Measurements from ENCODE around the gene IFIH1. TPM values are rescaled to one million over a fixed set of nuclear protein-coding genes. Genes with fewer than 3 reads are reported as not detected.

The IFIH1 gene
- 0.60 TPM for polyA plus RNA-seq (2013, experiment 1 of 2)
- polyA plus RNA-seq (2013, experiment 2 of 2): 1.4 TPM

DNA sequence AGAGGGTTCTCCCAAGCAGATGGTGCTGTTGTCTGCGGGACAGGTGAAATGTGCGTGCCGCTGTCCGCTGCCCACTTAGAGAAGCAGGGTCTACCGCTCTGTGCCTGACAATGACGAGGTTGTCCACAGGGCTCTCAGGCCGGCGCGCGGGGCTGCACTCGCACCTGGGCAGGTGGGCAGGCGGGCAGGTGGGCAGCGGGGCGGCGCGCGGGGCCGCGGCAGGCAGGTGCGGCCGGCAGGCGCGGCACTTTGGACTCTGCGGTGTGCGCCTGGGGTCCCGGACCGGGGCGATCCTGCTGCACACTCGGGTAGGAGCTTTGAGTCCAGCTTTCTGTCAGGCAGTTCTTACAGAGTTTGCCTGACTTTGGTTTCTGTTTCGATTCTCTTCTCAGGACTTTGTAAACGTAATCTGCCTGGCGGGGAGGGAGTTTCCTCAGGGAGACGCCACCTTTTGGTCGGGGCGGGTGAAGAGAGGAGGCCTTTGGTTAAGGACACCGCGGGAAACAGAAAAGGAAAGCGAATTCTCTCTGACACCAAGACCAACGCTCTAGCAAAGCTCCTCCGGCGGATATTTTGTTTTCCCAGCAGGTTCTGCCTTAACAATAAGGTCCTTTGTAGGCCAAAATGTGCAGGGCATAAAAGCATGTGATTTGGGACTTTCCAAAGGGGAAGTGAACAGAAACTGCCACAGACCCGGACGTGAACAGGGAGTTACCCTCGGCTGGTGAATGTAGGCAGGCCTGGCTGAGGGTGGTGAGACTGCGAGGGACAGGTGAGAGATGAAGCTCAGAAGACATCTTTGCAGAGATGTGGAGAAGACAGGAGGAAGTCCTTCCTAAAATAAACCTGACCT, at the start of gene IFIH1:
TSS of gene IFIH1 (minus strand) at position 357 of the 853 bp plus-strand sequence. CDS start 377 bp downstream, outside the sequence.
- H3K27ac ChIP-seq (ENCODE audit: low read depth, low read length): no peak within 1 kb of the TSS
- peaks cover 14% of the 10 kb centered on the region; the same call in 1 of the 2 replicates for H3K4me1 ChIP-seq (ENCODE audit: insufficient read depth, low read length)
- peaks cover 29% of the 10 kb centered on the region for H3K27me3 ChIP-seq (ENCODE audit: insufficient read depth, low read length)
- H3K36me3 ChIP-seq (ENCODE audit: insufficient read depth, low read length): no peaks in the 10 kb centered on the region
- peak within 1 kb of the TSS; percentile 68 for H3K4me3 ChIP-seq (ENCODE audit: low read length)
- H3K9me3 ChIP-seq (ENCODE audit: insufficient read depth, low read depth, low read length): no peaks in the 10 kb centered on the region
- WGBS: 5% methylated on average over 45 of the region's 45 CpGs
- peak within 1 kb of the TSS; percentile 56 for H3K9ac ChIP-seq (ENCODE audit: low read depth, low read length)

DNA sequence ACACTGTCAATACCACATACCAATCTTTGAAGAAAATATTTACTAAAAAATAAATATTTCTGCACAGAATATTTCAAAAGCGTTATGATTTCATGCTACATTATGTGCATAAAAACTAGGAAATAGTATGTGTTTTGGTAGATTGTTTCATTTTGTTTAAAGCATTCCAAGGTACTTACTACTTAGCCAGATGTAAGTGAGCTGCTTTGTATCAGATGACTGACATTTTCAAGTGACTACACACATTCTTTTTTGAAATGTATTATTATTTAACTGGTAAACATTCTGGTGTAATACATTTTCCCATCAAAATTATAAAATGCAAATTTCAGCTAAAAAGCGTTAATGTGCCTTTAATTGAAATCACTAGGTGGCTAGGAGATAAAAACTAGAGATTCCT, 46.9 kb upstream of the IFIH1 start:
- H3K27ac ChIP-seq (ENCODE audit: low read depth, low read length): no peak overlapping the region
- no peaks in the 10 kb centered on the region for H3K4me1 ChIP-seq (ENCODE audit: insufficient read depth, low read length)
- WGBS: 100% methylated on average over 1 of the region's 2 CpGs
- H3K9ac ChIP-seq (ENCODE audit: low read depth, low read length): no peak overlapping the region
- H3K9me3 ChIP-seq (ENCODE audit: insufficient read depth, low read depth, low read length): no peaks in the 10 kb centered on the region
- H3K36me3 ChIP-seq (ENCODE audit: insufficient read depth, low read length): peaks cover 6% of the 10 kb centered on the region; the same call in 1 of the 2 replicates
- no peaks in the 10 kb centered on the region for H3K27me3 ChIP-seq (ENCODE audit: insufficient read depth, low read length)
- no peak overlapping the region for H3K4me3 ChIP-seq (ENCODE audit: low read length)

DNA sequence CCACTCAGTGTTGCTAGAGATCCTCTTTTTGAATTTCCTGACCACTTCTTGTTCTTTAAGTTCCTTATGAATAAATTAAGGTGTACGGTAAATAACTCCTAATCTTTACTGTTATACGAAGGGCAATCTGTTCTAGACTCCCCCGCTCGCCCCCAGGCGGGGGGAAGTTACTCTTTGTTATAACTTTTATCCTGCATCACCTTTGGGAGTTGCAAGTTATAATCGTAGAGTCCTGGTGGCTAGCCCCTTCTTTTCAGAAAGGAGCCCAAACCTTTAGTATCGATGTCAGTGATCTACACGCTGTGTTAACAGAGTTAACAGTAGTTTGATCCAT, 26.1 kb upstream of the IFIH1 start:
- H3K9ac ChIP-seq (ENCODE audit: low read depth, low read length): peak overlapping the region; percentile 79

DNA sequence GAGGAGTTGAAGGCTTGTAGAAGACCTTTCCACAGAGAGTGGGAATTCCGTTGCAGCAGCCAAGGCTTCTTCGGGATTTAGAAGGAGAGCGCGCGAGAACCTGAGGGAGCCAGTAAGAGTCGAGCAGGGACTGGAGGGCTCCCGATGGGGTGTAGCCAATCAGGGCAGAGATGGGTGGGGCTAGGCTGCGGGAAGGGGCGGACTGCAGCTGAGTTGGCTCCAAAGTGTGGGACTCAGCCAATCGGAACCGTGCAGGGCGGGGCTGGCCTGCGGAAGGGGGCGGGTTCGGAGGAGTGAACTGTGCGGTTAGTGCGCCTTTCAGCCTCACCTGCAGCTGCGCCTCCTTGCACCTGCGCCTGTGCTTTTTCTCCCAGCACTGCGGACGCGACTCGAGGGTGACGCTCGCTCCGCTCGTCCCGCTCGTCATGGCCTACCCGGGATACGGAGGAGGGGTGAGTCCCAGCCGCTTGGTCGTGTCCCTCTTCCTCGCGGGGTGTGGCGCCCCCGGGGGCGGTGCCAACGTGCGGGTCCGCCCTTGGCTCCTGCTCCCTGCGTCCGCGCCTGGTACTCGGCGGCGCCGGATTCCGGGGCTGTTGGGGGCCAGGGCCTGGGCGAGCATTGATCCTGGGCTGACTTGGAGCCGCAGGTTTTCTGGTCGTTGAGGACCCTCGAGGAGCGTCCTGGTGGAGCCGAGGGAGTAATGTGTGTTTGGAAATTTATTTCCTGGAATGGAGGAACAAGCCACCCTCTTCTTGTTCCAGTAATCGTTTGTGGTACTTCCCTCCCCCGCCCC, 25.5 kb upstream of the IFIH1 start, which contains the start of gene GCA:
TSS of gene GCA (plus strand) at position 309 of the 793 bp plus-strand sequence. CDS start at position 426, 117 bp downstream.
- WGBS: under 1% methylated on average over 57 of the region's 57 CpGs
- H3K4me3 ChIP-seq (ENCODE audit: low read length): peak within 1 kb of the TSS; percentile 83
- peaks cover 12% of the 10 kb centered on the region; the same call in 1 of the 2 replicates for H3K27me3 ChIP-seq (ENCODE audit: insufficient read depth, low read length)
- no peaks in the 10 kb centered on the region for H3K9me3 ChIP-seq (ENCODE audit: insufficient read depth, low read depth, low read length)
- peaks cover 7% of the 10 kb centered on the region; the same call in 1 of the 2 replicates for H3K4me1 ChIP-seq (ENCODE audit: insufficient read depth, low read length)
- peak within 1 kb of the TSS; percentile 79 for H3K9ac ChIP-seq (ENCODE audit: low read depth, low read length)
- peak within 1 kb of the TSS; percentile 31; the same call in 1 of the 2 replicates for H3K27ac ChIP-seq (ENCODE audit: low read depth, low read length)
- H3K36me3 ChIP-seq (ENCODE audit: insufficient read depth, low read length): no peaks in the 10 kb centered on the region

More for the DNA sequence above, 26.1 kb upstream of the IFIH1 start:
- Histone ChIP-seq H3K27ac (ENCODE audit: low read depth, low read length) (peak overlapping the region; percentile 31; the same call in 1 of the 2 replicates), H3K9me3 (ENCODE audit: insufficient read depth, low read depth, low read length) (no peaks in the 10 kb centered on the region), H3K4me1 (ENCODE audit: insufficient read depth, low read length) (peaks cover 7% of the 10 kb centered on the region; the same call in 1 of the 2 replicates), H3K36me3 (ENCODE audit: insufficient read depth, low read length) (no peaks in the 10 kb centered on the region), H3K4me3 (ENCODE audit: low read length) (peak overlapping the region; percentile 83), H3K27me3 (ENCODE audit: insufficient read depth, low read length) (peaks cover 12% of the 10 kb centered on the region; the same call in 1 of the 2 replicates)
- WGBS: 18% methylated on average over 7 of the region's 8 CpGs

DNA sequence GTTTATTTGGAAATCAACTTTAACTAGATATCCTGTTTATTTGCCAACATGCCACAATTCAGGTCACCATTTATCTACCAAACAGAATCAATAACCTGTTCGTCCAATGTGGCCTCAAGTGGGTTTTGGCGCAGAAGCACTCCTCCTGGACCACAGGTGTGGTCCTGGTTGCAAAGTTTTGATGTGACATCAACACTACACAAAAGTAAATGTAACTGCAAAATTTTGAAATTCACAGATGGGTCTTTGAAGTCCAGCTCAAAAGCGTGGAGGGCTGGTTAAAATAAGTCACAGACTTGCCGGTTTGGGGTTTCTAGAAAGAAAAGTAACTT, 25.0 kb upstream of the IFIH1 start:
- Histone ChIP-seq H3K4me3 (ENCODE audit: low read length) (peak overlapping the region; percentile 83), H3K9ac (ENCODE audit: low read depth, low read length) (peak overlapping the region; percentile 56; the same call in 1 of the 2 replicates)
- WGBS: 57% methylated on average over 4 of the region's 4 CpGs

DNA sequence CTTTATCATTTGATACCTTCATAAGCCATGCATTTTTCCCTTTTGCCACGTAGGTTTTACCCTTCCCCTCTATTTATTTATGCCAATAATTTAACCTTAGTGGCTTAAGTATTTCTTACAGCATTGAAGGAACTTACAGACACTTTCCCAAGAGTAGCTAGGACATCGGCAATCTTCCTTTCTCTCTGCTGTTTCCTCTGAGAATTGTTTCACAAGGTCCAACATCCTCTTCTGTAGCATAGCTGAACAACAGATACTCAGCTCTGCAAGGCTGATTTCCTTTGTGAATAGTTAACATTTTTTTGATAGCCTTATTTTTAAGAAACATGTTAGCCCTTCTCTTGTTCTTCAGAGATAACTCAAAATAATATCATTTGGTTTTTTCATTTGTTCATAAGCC, 24.4 kb upstream of the IFIH1 start:
- no peaks in the 10 kb centered on the region for H3K36me3 ChIP-seq (ENCODE audit: insufficient read depth, low read length)
- peaks cover 12% of the 10 kb centered on the region; the same call in 1 of the 2 replicates for H3K27me3 ChIP-seq (ENCODE audit: insufficient read depth, low read length)
- peaks cover 7% of the 10 kb centered on the region; the same call in 1 of the 2 replicates for H3K4me1 ChIP-seq (ENCODE audit: insufficient read depth, low read length)
- H3K9ac ChIP-seq (ENCODE audit: low read depth, low read length): no peak overlapping the region
- no peak overlapping the region for H3K27ac ChIP-seq (ENCODE audit: low read depth, low read length)
- 97% methylated on average over 2 of the region's 2 CpGs for WGBS
- no peaks in the 10 kb centered on the region for H3K9me3 ChIP-seq (ENCODE audit: insufficient read depth, low read depth, low read length)
- no peak overlapping the region for H3K4me3 ChIP-seq (ENCODE audit: low read length)

More for the DNA sequence above, 25.0 kb upstream of the IFIH1 start:
- Histone ChIP-seq H3K27ac (ENCODE audit: low read depth, low read length) (no peak overlapping the region), H3K27me3 (ENCODE audit: insufficient read depth, low read length) (peaks cover 12% of the 10 kb centered on the region; the same call in 1 of the 2 replicates), H3K9me3 (ENCODE audit: insufficient read depth, low read depth, low read length) (no peaks in the 10 kb centered on the region), H3K36me3 (ENCODE audit: insufficient read depth, low read length) (no peaks in the 10 kb centered on the region), H3K4me1 (ENCODE audit: insufficient read depth, low read length) (peaks cover 7% of the 10 kb centered on the region; the same call in 1 of the 2 replicates)

DNA sequence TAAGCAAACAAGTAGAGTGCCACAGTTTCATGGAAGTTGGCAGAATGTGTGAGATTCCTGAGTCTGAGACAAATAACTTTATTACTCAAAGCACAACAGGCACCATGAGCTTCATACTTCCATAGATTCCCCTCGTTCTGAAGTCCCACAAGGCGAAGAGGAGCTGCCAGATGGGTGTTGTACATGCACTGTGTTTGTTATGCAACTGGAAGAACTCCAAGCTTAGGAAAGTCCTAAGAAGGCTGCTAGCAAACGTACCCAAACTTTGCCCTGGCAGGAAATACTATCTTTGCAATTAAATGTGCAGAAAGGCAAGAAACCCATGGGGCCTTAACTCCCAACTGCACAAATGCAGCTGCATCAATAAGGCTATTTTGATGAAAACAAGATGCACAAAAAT, 23.8 kb upstream of the IFIH1 start:
- 85% methylated on average over 3 of the region's 3 CpGs for WGBS
- H3K27me3 ChIP-seq (ENCODE audit: insufficient read depth, low read length): peaks cover 12% of the 10 kb centered on the region; the same call in 1 of the 2 replicates

DNA sequence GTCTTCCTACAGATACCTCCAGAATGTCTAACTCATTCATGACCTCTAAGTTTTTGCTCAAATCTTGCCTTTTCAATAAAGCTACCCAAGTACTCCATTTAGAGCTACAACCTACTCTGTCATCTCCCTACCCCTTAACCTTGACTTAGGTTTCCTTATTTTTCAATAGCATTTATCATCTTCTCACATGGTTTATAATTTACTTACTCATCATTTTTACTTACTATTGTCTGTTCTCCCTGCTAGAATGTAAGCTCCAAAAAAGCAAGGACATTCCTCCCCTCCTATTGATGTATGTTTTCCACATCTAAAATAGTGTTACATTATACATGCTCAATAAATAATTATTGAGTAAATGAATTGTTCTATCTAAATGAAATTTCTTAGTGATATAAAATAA, 22.3 kb upstream of the IFIH1 start:
- Histone ChIP-seq H3K27me3 (ENCODE audit: insufficient read depth, low read length) (peaks cover 12% of the 10 kb centered on the region; the same call in 1 of the 2 replicates), H3K9ac (ENCODE audit: low read depth, low read length) (no peak overlapping the region), H3K36me3 (ENCODE audit: insufficient read depth, low read length) (no peaks in the 10 kb centered on the region), H3K4me3 (ENCODE audit: low read length) (no peak overlapping the region), H3K4me1 (ENCODE audit: insufficient read depth, low read length) (peaks cover 7% of the 10 kb centered on the region; the same call in 1 of the 2 replicates), H3K9me3 (ENCODE audit: insufficient read depth, low read depth, low read length) (no peaks in the 10 kb centered on the region), H3K27ac (ENCODE audit: low read depth, low read length) (no peak overlapping the region)

More for the DNA sequence above, 23.8 kb upstream of the IFIH1 start:
- Histone ChIP-seq H3K9me3 (ENCODE audit: insufficient read depth, low read depth, low read length) (no peaks in the 10 kb centered on the region), H3K27ac (ENCODE audit: low read depth, low read length) (no peak overlapping the region), H3K4me3 (ENCODE audit: low read length) (no peak overlapping the region), H3K36me3 (ENCODE audit: insufficient read depth, low read length) (no peaks in the 10 kb centered on the region), H3K4me1 (ENCODE audit: insufficient read depth, low read length) (peaks cover 7% of the 10 kb centered on the region; the same call in 1 of the 2 replicates), H3K9ac (ENCODE audit: low read depth, low read length) (no peak overlapping the region)

DNA sequence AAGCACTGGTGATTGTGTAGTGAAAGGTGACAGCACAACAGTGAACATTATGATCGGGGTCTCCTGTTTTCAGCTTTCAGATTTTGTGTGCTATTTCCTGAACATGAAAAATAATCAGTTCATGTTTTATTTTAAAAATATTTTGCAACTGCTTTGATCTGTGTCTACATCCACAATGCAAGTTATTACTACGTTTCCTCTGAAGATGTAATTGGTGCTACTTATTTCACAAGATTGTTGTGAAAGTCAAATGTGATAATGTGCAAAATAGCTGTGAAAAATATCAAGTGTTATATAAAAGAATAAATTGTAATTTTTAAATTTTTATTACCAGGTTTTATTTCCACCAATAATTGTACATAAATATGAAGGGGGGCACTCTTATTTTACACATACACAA, 19.4 kb upstream of the IFIH1 start:
- H3K9ac ChIP-seq (ENCODE audit: low read depth, low read length): no peak overlapping the region
- no peaks in the 10 kb centered on the region for H3K9me3 ChIP-seq (ENCODE audit: insufficient read depth, low read depth, low read length)
- no peaks in the 10 kb centered on the region for H3K36me3 ChIP-seq (ENCODE audit: insufficient read depth, low read length)
- H3K4me1 ChIP-seq (ENCODE audit: insufficient read depth, low read length): no peaks in the 10 kb centered on the region
- no peak overlapping the region for H3K4me3 ChIP-seq (ENCODE audit: low read length)
- H3K27ac ChIP-seq (ENCODE audit: low read depth, low read length): no peak overlapping the region
- WGBS: 100% methylated on average over 1 of the region's 2 CpGs
- peaks cover 8% of the 10 kb centered on the region; the same call in 1 of the 2 replicates for H3K27me3 ChIP-seq (ENCODE audit: insufficient read depth, low read length)

DNA sequence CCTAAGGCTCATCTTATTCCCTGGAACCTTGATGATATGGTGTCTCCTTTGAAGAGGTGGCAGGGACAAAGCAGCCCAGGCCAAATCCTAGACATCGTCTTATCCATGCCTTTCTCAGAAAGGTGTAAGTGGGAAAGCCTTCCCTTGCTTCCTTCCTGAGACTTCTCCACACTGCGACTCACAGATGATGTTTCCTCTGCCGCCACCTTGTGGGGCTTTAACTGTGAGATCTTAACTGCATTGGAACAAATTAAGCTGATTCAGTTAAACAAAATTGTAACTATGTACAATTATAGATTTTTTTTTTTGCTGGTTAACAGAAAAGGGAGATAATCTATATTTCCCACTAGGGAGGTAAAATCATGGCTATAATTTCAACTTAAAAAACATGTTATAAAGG, 15.5 kb upstream of the IFIH1 start:
- WGBS: 36% methylated on average over 3 of the region's 3 CpGs
- Histone ChIP-seq H3K27me3 (ENCODE audit: insufficient read depth, low read length) (no peaks in the 10 kb centered on the region), H3K4me1 (ENCODE audit: insufficient read depth, low read length) (no peaks in the 10 kb centered on the region), H3K36me3 (ENCODE audit: insufficient read depth, low read length) (no peaks in the 10 kb centered on the region), H3K9me3 (ENCODE audit: insufficient read depth, low read depth, low read length) (no peaks in the 10 kb centered on the region), H3K9ac (ENCODE audit: low read depth, low read length) (no peak overlapping the region), H3K4me3 (ENCODE audit: low read length) (no peak overlapping the region), H3K27ac (ENCODE audit: low read depth, low read length) (no peak overlapping the region)

DNA sequence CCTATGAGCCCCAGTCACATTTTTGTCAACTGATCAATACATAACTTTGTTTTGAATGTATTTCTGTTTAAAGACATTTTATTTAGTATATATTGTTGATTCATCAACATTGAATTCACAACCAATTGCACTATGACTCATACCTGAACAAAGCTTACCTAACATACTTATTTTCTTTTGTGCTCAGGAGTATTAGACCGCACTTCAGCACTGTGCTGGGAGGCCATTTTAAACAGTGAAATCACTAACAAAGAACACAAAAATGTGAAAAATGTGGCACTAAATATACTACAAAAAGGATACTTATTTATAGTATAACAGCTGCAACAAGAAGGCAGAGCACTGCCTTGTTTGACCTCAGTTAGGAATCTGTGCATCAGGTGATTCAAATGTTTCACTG, 12.4 kb upstream of the IFIH1 start:
- Histone ChIP-seq H3K9me3 (ENCODE audit: insufficient read depth, low read depth, low read length) (no peaks in the 10 kb centered on the region), H3K27ac (ENCODE audit: low read depth, low read length) (no peak overlapping the region), H3K27me3 (ENCODE audit: insufficient read depth, low read length) (no peaks in the 10 kb centered on the region), H3K4me1 (ENCODE audit: insufficient read depth, low read length) (no peaks in the 10 kb centered on the region), H3K36me3 (ENCODE audit: insufficient read depth, low read length) (no peaks in the 10 kb centered on the region), H3K4me3 (ENCODE audit: low read length) (no peak overlapping the region), H3K9ac (ENCODE audit: low read depth, low read length) (no peak overlapping the region)
- WGBS: 83% methylated on average over 1 of the region's 1 CpG

All from HUES64 (cell line).